Pancreas (tissue), 10 donors: ENCODE data around the gene SUCNR1. TPM values are rescaled to one million over a fixed set of nuclear protein-coding genes. Genes with fewer than 3 reads are reported as not detected.
A peak's percentile ranks its signal among the peaks of the same experiment; 100 is the strongest.
"Not testable (repeated sequence)": the region's sequence is repeated elsewhere in the genome, so short reads cannot be mapped to it uniquely, and the experiment has no call there.

Experiments
- ATAC-seq, 4 donors: fragments of 200-7000 bp; cut with Tn5 transposase; one replicate each; pipeline versions ENCODE4 v1.8.0 to v1.9.1; 2020; ENCODE audit warnings: mild to moderate bottlenecking in 4 of 4, moderate library complexity in 4 of 4
- DNase-seq, 6 donors: peaks; one replicate each; pipeline ENCODE4 v3.0.0-alpha.2; 2020
- FAIRE-seq: peaks from 2 replicates; lab custom pipeline; 2012; peaks lifted over from hg19 to GRCh38; lab: Jason Lieb, UNC
- H3K27ac ChIP-seq, 4 donors: fragments of 200-600 bp; sonication (generic); 1 replicate in 3 of 4; 2 replicates in 1 of 4; pipeline versions ENCODE4 v1.5.0 to v1.8.0; 2020
- H3K27me3 ChIP-seq, 4 donors: fragments of 200-600 bp; one replicate each; pipeline ENCODE4 v1.8.0; 2021
- H3K36me3 ChIP-seq, 3 donors: fragments of 200-600 bp; sonication (generic) in 1 of 3; one replicate each; pipeline versions ENCODE4 v1.5.0 to v1.8.0; 2020 to 2021
- H3K4me1 ChIP-seq, 3 donors: fragments of 200-600 bp; one replicate each; pipeline ENCODE4 v1.8.0; 2021
- H3K4me3 ChIP-seq, 4 donors: fragments of 200-600 bp; sonication (generic) in 2 of 4; one replicate each; pipeline versions ENCODE4 v1.5.0 to v1.8.0; 2020 to 2021
- H3K9me3 ChIP-seq, 4 donors: fragments of 200-600 bp; one replicate each; pipeline ENCODE4 v1.8.0; 2021
- CTCF ChIP-seq, 4 donors: fragments of 200-600 bp; sonication (generic) in 3 of 4; IDR thresholded peaks; one replicate each; pipeline versions ENCODE4 v1.5.0 to v1.8.0; 2021; ENCODE audit warnings: antibody characterized with exemption in 4 of 4
- WGBS, 2 donors: extraction: QIAGEN DNeasy Blood & Tissue Kit; methylation state at CpG; one replicate each; pipeline ENCODE4 v1.1.7; 2013; 5-methylcytosine and 5-hydroxymethylcytosine counted together
- intact Hi-C, 3 donors: fragments of 100-400 bp; cut with DNase I; formaldehyde crosslinking; loops; one replicate each; pipeline versions ENCODE4 v1.11.1 to v1.14.2; 2022
- polyA plus RNA-seq, 2 donors: library from polyadenylated mRNA; stranded (reverse); fragments of 200-250 nt; gene quantifications; one replicate each; pipeline ENCODE4 v1.2.3, GENCODE V29; 2013
- total RNA-seq, 6 donors: library from RNA; stranded (reverse); fragmentation: NEBNext Ultra II Directional in 4 of 6; extraction: Animal tissue kit (Norgen Biotek cat#: 25700) in 4 of 6; gene quantifications; one replicate each; pipeline versions ENCODE4 v1.2.1 to v1.2.4, GENCODE V29; 2021 to 2023
- donor health status: healthy with polysubstance abuse.
- donor health status: DM: no; HTN: no; CAD: no; lungs with moderate emphysema.
- donor health status: DM: no; HTN: no; CAD: no.
- donor health status: control.
- donor health status: control.
- donor health status: Bipolar disorder and iron deficiency.
- donor health status: DM: yes; HTN: yes; CAD: no.
- donor health status: DM: no; HTN: no; CAD: no.
- donor health status: DM: no; HTN: no; CAD: no.
- donor health status: DM: yes; HTN: yes; CAD: no.

Gene SUCNR1
- total and polyA plus RNA-seq, 8 donors = 0.02 to 0.23 (median 0.09) TPM; not detected in 1

GRCh38 chr3:151866711-151867410, 6.6 kb upstream of the SUCNR1 start:
- H3K27ac ChIP-seq = no peak overlapping the region
- TF ChIP-seq CTCF (IDR thresholded peaks at IDR 0.05) = no peak
- H3K4me1 ChIP-seq = peaks cover 0 to 8% (median 0%) of the 10 kb centered on the region in 3 donors
- H3K4me3 ChIP-seq = no peak overlapping the region
- ATAC-seq = no peak
- no peaks in the 10 kb centered on the region for H3K27me3 ChIP-seq
- 68 to 74% methylated on average over 4 of the region's 4 CpGs for WGBS, 2 donors
- FAIRE-seq = no peak
- H3K36me3 ChIP-seq = no peaks in the 10 kb centered on the region
- no peak for DNase-seq
- intact Hi-C loops = no loop called here
- H3K9me3 ChIP-seq = no peaks in the 10 kb centered on the region

- intact Hi-C loops = no loop called here
- Histone ChIP-seq H3K27ac (no peak overlapping the region), H3K27me3 (no peaks in the 10 kb centered on the region), H3K4me1 (peaks cover 0 to 8% (median 0%) of the 10 kb centered on the region in 3 donors), H3K9me3 (no peaks in the 10 kb centered on the region), H3K4me3 (no peak overlapping the region), H3K36me3 (no peaks in the 10 kb centered on the region)
- DNase-seq = no peak
- FAIRE-seq = no peak
- no peak for ATAC-seq
- 93 to 98% methylated on average over 1 of the region's 1 CpG for WGBS, 2 donors
- no peak for TF ChIP-seq CTCF (IDR thresholded peaks at IDR 0.05)
Measured at GRCh38 chr3:151867666-151868065, 5.8 kb upstream of the SUCNR1 start.

- DNase-seq = no peak
- no peak overlapping the region for H3K27ac ChIP-seq
- ATAC-seq = no peak
- H3K27me3 ChIP-seq = no peaks in the 10 kb centered on the region
- no peak for TF ChIP-seq CTCF (IDR thresholded peaks at IDR 0.05)
- 33 to 38% methylated on average over 3 of the region's 3 CpGs for WGBS, 2 donors
- no peak overlapping the region for H3K4me3 ChIP-seq
- peak; percentile 91 for FAIRE-seq
- peaks cover 0 to 8% (median 0%) of the 10 kb centered on the region in 3 donors for H3K4me1 ChIP-seq
- H3K36me3 ChIP-seq = no peaks in the 10 kb centered on the region
- intact Hi-C loops = no loop called here
- no peaks in the 10 kb centered on the region for H3K9me3 ChIP-seq
Measured at GRCh38 chr3:151869181-151869580, 4.3 kb upstream of the SUCNR1 start.

GRCh38 chr3:151871639-151872468, 1.6 kb upstream of the SUCNR1 start:
- no peak overlapping the region for H3K4me3 ChIP-seq
- peak in 3 of 4 donors; percentile 53 to 84 (median 83) for ATAC-seq
- no peaks in the 10 kb centered on the region for H3K36me3 ChIP-seq
- intact Hi-C loops = no loop called here
- DNase-seq = peak in 1 of 6 donors; percentile 20
- H3K4me1 ChIP-seq = peaks cover 0 to 8% (median 0%) of the 10 kb centered on the region in 3 donors
- no peak overlapping the region for H3K27ac ChIP-seq
- peaks cover 0 to 4% (median 0%) of the 10 kb centered on the region in 4 donors for H3K27me3 ChIP-seq
- 66 to 74% methylated on average over 8 of the region's 8 CpGs for WGBS, 2 donors
- no peak for TF ChIP-seq CTCF (IDR thresholded peaks at IDR 0.05)
- no peaks in the 10 kb centered on the region for H3K9me3 ChIP-seq
- no peak for FAIRE-seq

GRCh38 chr3:151874079-151874478, 636 bp downstream of the SUCNR1 start:
- intact Hi-C loops, H3K27ac ChIP-seq, H3K4me3 ChIP-seq, DNase-seq, H3K27me3 ChIP-seq, ATAC-seq, H3K36me3 ChIP-seq, H3K4me1 ChIP-seq, H3K9me3 ChIP-seq, FAIRE-seq: not testable (repeated sequence)
- 91 to 94% methylated on average over 5 of the region's 5 CpGs for WGBS, 2 donors
